Breast epithelium (tissue), 4 donors: ENCODE data around the gene RPRML. TPM values are rescaled to one million over a fixed set of nuclear protein-coding genes. Genes with fewer than 3 reads are reported as not detected.
"Not testable (repeated sequence)": the region's sequence is repeated elsewhere in the genome, so short reads cannot be mapped to it uniquely, and the experiment has no call there.

Experiments
- DNase-seq, 2 donors: peaks; one replicate each; pipeline ENCODE4 v3.0.0-alpha.2; 2019; ENCODE audit warnings: low spot score in 2 of 2
- H3K27ac ChIP-seq, 2 donors: fragments of 200-600 bp; sonication (generic) in 1 of 2; one replicate each; pipeline ENCODE4 v1.5.1; 2016 to 2019; ENCODE audit warnings: mild to moderate bottlenecking in 1 of 2
- H3K27me3 ChIP-seq, 2 donors: fragments of 200-600 bp; sonication (generic) in 1 of 2; one replicate each; pipeline versions ENCODE4 v1.5.1 to v1.6.0; 2017 to 2019; ENCODE audit warnings: control low read depth in 1 of 2, mild to moderate bottlenecking in 1 of 2
- H3K36me3 ChIP-seq: fragments of 200-600 bp; one replicate; pipeline ENCODE4 v1.5.1; 2019
- H3K4me1 ChIP-seq, 2 donors: fragments of 200-600 bp; sonication (generic); one replicate each; pipeline ENCODE4 v1.5.1; 2016 to 2019; ENCODE audit warnings: control low read depth in 1 of 2
- H3K4me3 ChIP-seq, 3 donors: fragments of 200-600 bp; sonication (generic); 1 replicate in 2 of 3; 2 replicates in 1 of 3; pipeline ENCODE4 v1.5.1; 2016 to 2019; ENCODE audit warnings: mild to moderate bottlenecking in 3 of 3, moderate library complexity in 2 of 3
- H3K9me3 ChIP-seq, 2 donors: fragments of 200-600 bp; sonication (generic) in 1 of 2; one replicate each; pipeline ENCODE4 v1.5.1; 2016 to 2019; ENCODE audit warnings: control low read depth in 1 of 2
- POLR2A ChIP-seq: fragments of 450-650 bp; IDR thresholded peaks from one replicate; pipeline ENCODE4 v1.6.1; 2016; ENCODE audit warnings: antibody characterized with exemption, mild to moderate bottlenecking, moderate library complexity
- POLR2AphosphoS5 ChIP-seq, 3 donors: sonication (generic); formaldehyde crosslinking; IDR thresholded peaks; one replicate each; pipeline ENCODE4 v1.6.1; 2017; ENCODE audit warnings: antibody characterized with exemption in 3 of 3
- intact Hi-C: fragments of 100-400 bp; cut with DNase I; formaldehyde crosslinking; loops from one replicate; pipeline ENCODE4 v1.15.1; 2023; ENCODE audit warnings: low total_unique reads
- total RNA-seq, 3 donors: library from RNA; depleted of rRNA; stranded (reverse); fragments of >200 nt; gene quantifications; one replicate each; pipeline ENCODE4 v1.1.0, GENCODE V29; 2016
- TF ChIP-seq, protein P1 (sequence below), 3 donors: fragments of 450-650 bp; IDR thresholded peaks; one replicate each; pipeline ENCODE4 v1.5.1; 2016 to 2017; ENCODE audit warnings: antibody characterized with exemption in 3 of 3, mild to moderate bottlenecking in 3 of 3, moderate library complexity in 3 of 3

RPRML gene
- total RNA-seq, 3 donors from 2014 or later, result 0.66 TPM; not detected in 2

DNA sequence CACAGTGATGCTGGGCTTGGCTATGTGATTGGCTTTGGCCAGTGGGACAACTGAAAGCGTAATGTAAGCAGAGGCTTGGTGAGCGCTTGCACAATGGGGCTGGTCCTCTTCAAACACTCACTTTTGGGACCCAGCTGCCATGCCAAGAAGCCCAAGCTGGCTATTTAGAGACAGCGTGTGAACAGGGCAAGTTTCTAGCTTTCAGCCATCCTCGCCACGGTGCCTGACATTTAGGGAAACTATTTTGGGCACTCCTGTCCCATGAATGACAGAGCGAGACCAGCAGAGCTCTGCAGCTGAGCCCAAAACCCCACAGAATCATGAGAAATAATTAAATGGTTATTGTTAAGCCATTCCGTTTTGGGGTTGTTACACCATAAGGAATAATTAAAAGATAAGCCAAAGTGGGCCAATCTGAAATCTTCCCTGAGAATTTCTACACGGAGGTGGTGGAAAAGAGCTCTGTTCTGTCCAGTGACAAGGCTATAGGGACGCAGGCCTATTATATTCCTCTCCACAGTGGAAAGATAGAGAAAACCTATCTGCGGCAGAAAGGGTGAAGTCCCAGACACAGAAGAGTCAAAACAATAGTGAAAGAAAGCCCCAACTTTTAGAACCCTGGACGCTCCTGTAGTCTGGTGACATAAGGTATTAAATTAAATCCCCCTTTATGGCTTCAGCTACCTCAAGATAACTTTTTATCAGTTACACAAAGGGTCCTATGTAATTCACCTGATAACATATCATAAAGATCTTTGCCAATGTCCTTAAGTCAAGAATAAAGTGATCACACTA, 10.8 kb upstream of the RPRML start:
- H3K27ac ChIP-seq, result no peak overlapping the region
- H3K4me1 ChIP-seq, result no peaks in the 10 kb centered on the region
- intact Hi-C loops, result no loop called here
- no peak overlapping the region for H3K4me3 ChIP-seq
- TF ChIP-seq, protein P1, sequence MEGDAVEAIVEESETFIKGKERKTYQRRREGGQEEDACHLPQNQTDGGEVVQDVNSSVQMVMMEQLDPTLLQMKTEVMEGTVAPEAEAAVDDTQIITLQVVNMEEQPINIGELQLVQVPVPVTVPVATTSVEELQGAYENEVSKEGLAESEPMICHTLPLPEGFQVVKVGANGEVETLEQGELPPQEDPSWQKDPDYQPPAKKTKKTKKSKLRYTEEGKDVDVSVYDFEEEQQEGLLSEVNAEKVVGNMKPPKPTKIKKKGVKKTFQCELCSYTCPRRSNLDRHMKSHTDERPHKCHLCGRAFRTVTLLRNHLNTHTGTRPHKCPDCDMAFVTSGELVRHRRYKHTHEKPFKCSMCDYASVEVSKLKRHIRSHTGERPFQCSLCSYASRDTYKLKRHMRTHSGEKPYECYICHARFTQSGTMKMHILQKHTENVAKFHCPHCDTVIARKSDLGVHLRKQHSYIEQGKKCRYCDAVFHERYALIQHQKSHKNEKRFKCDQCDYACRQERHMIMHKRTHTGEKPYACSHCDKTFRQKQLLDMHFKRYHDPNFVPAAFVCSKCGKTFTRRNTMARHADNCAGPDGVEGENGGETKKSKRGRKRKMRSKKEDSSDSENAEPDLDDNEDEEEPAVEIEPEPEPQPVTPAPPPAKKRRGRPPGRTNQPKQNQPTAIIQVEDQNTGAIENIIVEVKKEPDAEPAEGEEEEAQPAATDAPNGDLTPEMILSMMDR (IDR thresholded peaks at IDR 0.05), result no peak
- no peak for TF ChIP-seq POLR2AphosphoS5 (IDR thresholded peaks at IDR 0.05)
- TF ChIP-seq POLR2A, result no peak
- no peaks in the 10 kb centered on the region for H3K27me3 ChIP-seq
- H3K36me3 ChIP-seq, result no peaks in the 10 kb centered on the region
- no peak for DNase-seq
- no peaks in the 10 kb centered on the region for H3K9me3 ChIP-seq

- H3K4me3 ChIP-seq, H3K4me1 ChIP-seq, H3K9me3 ChIP-seq, H3K27ac ChIP-seq, DNase-seq, intact Hi-C loops, H3K27me3 ChIP-seq, H3K36me3 ChIP-seq: not testable (repeated sequence)
These were observed 8.9 kb upstream of the RPRML start for GRCh38 chr17:46987927-46988326.

- Histone ChIP-seq H3K9me3 (no peaks in the 10 kb centered on the region), H3K27me3 (no peaks in the 10 kb centered on the region), H3K27ac (no peak overlapping the region), H3K4me1 (no peaks in the 10 kb centered on the region), H3K36me3 (no peaks in the 10 kb centered on the region), H3K4me3 (no peak overlapping the region)
- intact Hi-C loops, result no loop called here
- no peak for DNase-seq
- no peak for TF ChIP-seq POLR2A
- no peak for TF ChIP-seq POLR2AphosphoS5 (IDR thresholded peaks at IDR 0.05)
- TF ChIP-seq, protein P1 (IDR thresholded peaks at IDR 0.05), result no peak
These were observed 7.3 kb upstream of the RPRML start for GRCh38 chr17:46986366-46986765.

DNA sequence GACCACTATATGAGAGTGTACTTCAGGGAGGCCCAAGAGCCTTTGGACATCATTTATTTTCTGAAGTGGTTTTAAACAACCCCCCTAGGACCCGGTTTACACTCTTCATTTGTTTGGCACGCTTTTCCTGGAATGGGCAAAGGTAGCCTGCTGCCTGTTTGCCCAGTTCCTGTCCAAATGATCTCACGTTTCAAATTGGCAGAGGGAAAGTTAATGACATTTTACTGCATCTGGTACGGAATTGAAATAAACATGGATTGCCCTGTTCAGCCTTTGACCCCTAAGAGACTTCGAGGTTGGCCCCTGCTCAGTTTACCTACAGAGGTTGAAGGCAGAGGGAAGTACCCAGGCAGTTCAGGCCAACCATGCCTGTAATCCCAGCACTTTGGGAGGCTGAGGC, 5.8 kb upstream of the RPRML start:
- peaks cover 0 to 3% of the 10 kb centered on the region in 2 donors for H3K27me3 ChIP-seq
- no peak overlapping the region for H3K4me3 ChIP-seq
- H3K27ac ChIP-seq, result no peak overlapping the region
- no peak for DNase-seq
- H3K4me1 ChIP-seq, result no peaks in the 10 kb centered on the region
- intact Hi-C loops, result no loop called here
- no peaks in the 10 kb centered on the region for H3K9me3 ChIP-seq
- TF ChIP-seq, protein P1 (IDR thresholded peaks at IDR 0.05), result no peak
- TF ChIP-seq POLR2AphosphoS5 (IDR thresholded peaks at IDR 0.05) (no peak), POLR2A (no peak)
- no peaks in the 10 kb centered on the region for H3K36me3 ChIP-seq

DNA sequence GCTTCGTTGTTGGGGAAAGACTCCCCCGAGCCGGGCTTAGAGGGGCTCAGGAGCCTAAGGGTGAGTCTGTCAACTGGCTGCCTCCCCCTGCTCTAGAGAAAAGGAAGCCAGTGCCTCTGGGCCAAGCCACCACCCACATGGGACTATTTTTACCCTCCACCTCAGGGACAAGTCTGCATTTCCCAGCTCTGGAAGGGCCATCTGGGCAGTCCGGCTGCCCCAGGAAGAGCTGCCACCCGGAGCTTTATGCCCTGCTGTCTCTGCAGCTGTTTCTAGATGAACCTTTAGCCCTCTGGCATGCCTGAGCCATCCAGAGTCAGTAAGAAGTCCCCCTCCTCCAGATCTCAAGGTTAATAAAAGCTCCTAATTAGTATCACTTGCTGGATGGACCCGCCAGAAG, 5.3 kb upstream of the RPRML start:
- TF ChIP-seq, protein P1 (IDR thresholded peaks at IDR 0.05), result no peak
- TF ChIP-seq POLR2A, result no peak
- TF ChIP-seq POLR2AphosphoS5 (IDR thresholded peaks at IDR 0.05), result no peak
- peaks cover 0 to 2% of the 10 kb centered on the region in 2 donors for H3K4me1 ChIP-seq
- H3K4me3 ChIP-seq, result no peak overlapping the region
- H3K36me3 ChIP-seq, result no peaks in the 10 kb centered on the region
- H3K27me3 ChIP-seq, result peaks cover 0 to 4% of the 10 kb centered on the region in 2 donors
- H3K27ac ChIP-seq, result no peak overlapping the region
- intact Hi-C loops, result no loop called here
- no peak for DNase-seq
- H3K9me3 ChIP-seq, result no peaks in the 10 kb centered on the region
